Measurements from ENCODE around the gene AGL.
"Not testable (repeated sequence)": the region's sequence is repeated elsewhere in the genome, so short reads cannot be mapped to it uniquely, and the experiment has no call there.

The AGL gene

GRCh38 chr1:99836171-99837103, 13.7 kb upstream of the AGL start:
- POLR2A ChIA-PET; H3K4me1 ChIP-seq (ENCODE audit: control insufficient read depth, insufficient read depth, low read length); CTCF ChIA-PET; H3K36me3 ChIP-seq (ENCODE audit: control insufficient read depth in 2 of 2, insufficient read depth in 1 of 2, low read length in 2 of 2); H3K27ac ChIP-seq (ENCODE audit: extremely low read depth, low read depth, low read length); H3K4me3 ChIP-seq (ENCODE audit: low read depth, low read length); H3K9me3 ChIP-seq (ENCODE audit: control insufficient read depth, insufficient read depth, low read depth, low read length): not testable (repeated sequence)
- peak; percentile 55; the same call in 1 of the 2 replicates for TF ChIP-seq TRIM28 (IDR thresholded peaks at IDR 0.05; ENCODE audit: borderline replicate concordance, low read length)
- TF ChIP-seq FEZF1 (tag by site-specific recombination; IDR thresholded peaks at IDR 0.05): 0 out of 2 replicates have a peak, but pooled peaks have one; percentile 35

DNA sequence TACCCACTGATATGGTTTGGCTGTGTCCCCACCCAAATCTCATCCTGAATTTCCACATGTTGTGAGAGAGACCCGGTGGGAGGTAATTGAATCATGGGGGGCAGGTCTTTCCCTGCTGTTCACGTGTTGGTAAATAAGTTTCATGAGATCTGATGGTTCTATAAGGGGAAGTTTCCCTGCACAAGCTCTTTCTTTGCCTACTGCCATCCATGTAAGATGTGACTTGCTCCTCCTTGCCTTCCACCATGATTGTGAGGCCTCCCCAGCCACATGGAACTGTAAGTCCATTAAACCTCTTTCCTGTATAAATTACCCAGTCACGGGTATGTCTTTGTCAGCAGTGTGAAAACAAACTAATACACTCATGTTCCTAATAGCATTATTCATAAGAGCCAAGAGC, 9.8 kb upstream of the AGL start:
- H3K36me3 ChIP-seq (ENCODE audit: control insufficient read depth in 2 of 2, insufficient read depth in 1 of 2, low read length in 2 of 2); H3K4me3 ChIP-seq (ENCODE audit: low read depth, low read length); H3K27ac ChIP-seq (ENCODE audit: extremely low read depth, low read depth, low read length); CTCF ChIA-PET; H3K9me3 ChIP-seq (ENCODE audit: control insufficient read depth, insufficient read depth, low read depth, low read length); POLR2A ChIA-PET; H3K4me1 ChIP-seq (ENCODE audit: control insufficient read depth, insufficient read depth, low read length): not testable (repeated sequence)
- peak; percentile 79 for TF ChIP-seq SETDB1 (IDR thresholded peaks at IDR 0.05; ENCODE audit: insufficient read length, low read length)

GRCh38 chr1:99843760-99844159, 6.4 kb upstream of the AGL start:
- no peak overlapping the region for H3K27ac ChIP-seq (ENCODE audit: extremely low read depth, low read depth, low read length)
- H3K9me3 ChIP-seq (ENCODE audit: control insufficient read depth, insufficient read depth, low read depth, low read length): no peaks in the 10 kb centered on the region
- no peaks in the 10 kb centered on the region for H3K4me1 ChIP-seq (ENCODE audit: control insufficient read depth, insufficient read depth, low read length)
- no peaks in the 10 kb centered on the region for H3K36me3 ChIP-seq (ENCODE audit: control insufficient read depth in 2 of 2, insufficient read depth in 1 of 2, low read length in 2 of 2)
- no peak overlapping the region for H3K4me3 ChIP-seq (ENCODE audit: low read depth, low read length)
- TF ChIP-seq ZNF777 (tag by site-specific recombination; IDR thresholded peaks at IDR 0.05; ENCODE audit: borderline replicate concordance): no peak
- no peak for TF ChIP-seq KLF16 (tag by site-specific recombination; IDR thresholded peaks at IDR 0.05)
- TF ChIP-seq ZNF174 (tag by site-specific recombination; IDR thresholded peaks at IDR 0.05): no peak
- TF ChIP-seq ZNF521 (tag by site-specific recombination; IDR thresholded peaks at IDR 0.05): no peak
- TF ChIP-seq ZNF704 (tag by site-specific recombination; IDR thresholded peaks at IDR 0.05): no peak
- TF ChIP-seq, protein P1, sequence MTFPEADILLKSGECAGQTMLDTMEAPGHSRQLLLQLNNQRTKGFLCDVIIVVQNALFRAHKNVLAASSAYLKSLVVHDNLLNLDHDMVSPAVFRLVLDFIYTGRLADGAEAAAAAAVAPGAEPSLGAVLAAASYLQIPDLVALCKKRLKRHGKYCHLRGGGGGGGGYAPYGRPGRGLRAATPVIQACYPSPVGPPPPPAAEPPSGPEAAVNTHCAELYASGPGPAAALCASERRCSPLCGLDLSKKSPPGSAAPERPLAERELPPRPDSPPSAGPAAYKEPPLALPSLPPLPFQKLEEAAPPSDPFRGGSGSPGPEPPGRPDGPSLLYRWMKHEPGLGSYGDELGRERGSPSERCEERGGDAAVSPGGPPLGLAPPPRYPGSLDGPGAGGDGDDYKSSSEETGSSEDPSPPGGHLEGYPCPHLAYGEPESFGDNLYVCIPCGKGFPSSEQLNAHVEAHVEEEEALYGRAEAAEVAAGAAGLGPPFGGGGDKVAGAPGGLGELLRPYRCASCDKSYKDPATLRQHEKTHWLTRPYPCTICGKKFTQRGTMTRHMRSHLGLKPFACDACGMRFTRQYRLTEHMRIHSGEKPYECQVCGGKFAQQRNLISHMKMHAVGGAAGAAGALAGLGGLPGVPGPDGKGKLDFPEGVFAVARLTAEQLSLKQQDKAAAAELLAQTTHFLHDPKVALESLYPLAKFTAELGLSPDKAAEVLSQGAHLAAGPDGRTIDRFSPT (tag by site-specific recombination; IDR thresholded peaks at IDR 0.05): no peak
- no peak for TF ChIP-seq ZNF146 (tag by site-specific recombination; IDR thresholded peaks at IDR 0.05)
- no peak for TF ChIP-seq ZNF830 (tag by site-specific recombination; IDR thresholded peaks at IDR 0.05; ENCODE audit: low read depth)
- TF ChIP-seq ZNF132 (tag by site-specific recombination; IDR thresholded peaks at IDR 0.05; ENCODE audit: borderline replicate concordance): no peak
- TF ChIP-seq ZNF112 (tag by site-specific recombination; IDR thresholded peaks at IDR 0.05): no peak
- no peak for TF ChIP-seq ZNF266 (tag by site-specific recombination; IDR thresholded peaks at IDR 0.05; ENCODE audit: low read depth)
- TF ChIP-seq ZNF23 (tag by site-specific recombination; IDR thresholded peaks at IDR 0.05; ENCODE audit: borderline replicate concordance): no peak
- no peak for TF ChIP-seq ZNF18 (tag by site-specific recombination; IDR thresholded peaks at IDR 0.05)
- no peak for TF ChIP-seq ZNF391 (tag by site-specific recombination; IDR thresholded peaks at IDR 0.05; ENCODE audit: borderline replicate concordance, low read depth)
- no peak for TF ChIP-seq ZNF140 (tag by site-specific recombination; IDR thresholded peaks at IDR 0.05)
- no peak for TF ChIP-seq ZNF211 (tag by site-specific recombination; IDR thresholded peaks at IDR 0.05; ENCODE audit: low read depth)
- TF ChIP-seq ZNF214 (tag by site-specific recombination; IDR thresholded peaks at IDR 0.05; ENCODE audit: borderline replicate concordance): no peak
- POLR2A ChIA-PET: interaction anchor here (0.5 kb wide), 2 partner anchors 19 to 195 kb away, joined by 3 read pairs; no protein-coding TSS in a partner anchor
- CTCF ChIA-PET: interaction anchor here (0.7 kb wide), 1 partner anchor 104 kb away, joined by 3 read pairs; no protein-coding TSS in a partner anchor

- H3K36me3 ChIP-seq (ENCODE audit: control insufficient read depth in 2 of 2, insufficient read depth in 1 of 2, low read length in 2 of 2); POLR2A ChIA-PET; H3K4me1 ChIP-seq (ENCODE audit: control insufficient read depth, insufficient read depth, low read length); H3K9me3 ChIP-seq (ENCODE audit: control insufficient read depth, insufficient read depth, low read depth, low read length); H3K4me3 ChIP-seq (ENCODE audit: low read depth, low read length); H3K27ac ChIP-seq (ENCODE audit: extremely low read depth, low read depth, low read length): not testable (repeated sequence)
- CTCF ChIA-PET: interaction anchor here (0.6 kb wide), 1 partner anchor 14 kb away, joined by 6 read pairs; no protein-coding TSS in a partner anchor
Observed at GRCh38 chr1:99845201-99845600, 5.0 kb upstream of the AGL start.
